H1 (cell line): ENCODE results near the gene TIFAB. TPM values are rescaled to one million over a fixed set of nuclear protein-coding genes. Genes with fewer than 3 reads are reported as not detected.

ENCODE experiments used
- E2F6 ChIP-seq: IDR thresholded peaks from 2 replicates; pipeline ENCODE4 v1.6.1; 2012; ENCODE audit warnings: inconsistent platforms
- EP300 ChIP-seq, 2 experiments: IDR thresholded peaks; 1 replicate in 1 of 2; 2 replicates in 1 of 2; pipeline ENCODE4 v1.6.1; 2011 to 2012; ENCODE audit warnings: low read depth in 2 of 2, low read length in 2 of 2, mild to moderate bottlenecking in 2 of 2, borderline replicate concordance in 1 of 2, inconsistent platforms in 1 of 2, moderate library complexity in 1 of 2
- PHF8 ChIP-seq: fragments of 200-600 bp; sonication (generic); conservative IDR thresholded peaks from 2 replicates; pipeline ENCODE4 v1.7.1; 2012; ENCODE audit warnings: low read depth, mild to moderate bottlenecking, inconsistent platforms, low read length, moderate library complexity
- SAP30 ChIP-seq: fragments of 300-600 bp; sonication (generic); IDR thresholded peaks from 2 replicates; pipeline ENCODE4 v1.7.1; 2012; ENCODE audit warnings: low read length, moderate library complexity, mild to moderate bottlenecking, inconsistent platforms; ENCODE audit not compliant: insufficient read depth, insufficient replicate concordance
- TAF1 ChIP-seq: IDR thresholded peaks from 2 replicates; pipeline ENCODE4 v1.6.1; 2011; ENCODE audit warnings: mild to moderate bottlenecking, low read depth, low read length
- polyA plus RNA-seq, 7 experiments: library from polyadenylated mRNA; depleted of rRNA in 3 of 7; stranded (reverse) in 5 of 7; unstranded in 2 of 7; fragments of >200 nt in 5 of 7; fragments of 200-250 nt in 2 of 7; gene quantifications; 1 replicate in 5 of 7; 2 replicates in 1 of 7; 4 replicates in 1 of 7; pipeline versions ENCODE4 v1.2.1 to v1.2.3, GENCODE V29; 2011 to 2013; ENCODE audit warnings: missing spikeins in 2 of 7, mixed read lengths in 2 of 7
- small RNA-seq: library from polyadenylated mRNA; stranded (forward); fragments of <200 nt; extraction: miRNeasy Mini kit (QIAGEN cat#:217004); gene quantifications from one replicate; pipeline ENCODE3, GENCODE V24; 2013; ENCODE audit not compliant: insufficient read depth
- total RNA-seq: library from RNA; stranded (reverse); fragmentation: NEBNext Ultra II Directional; extraction: Animal tissue kit (Norgen Biotek cat#: 25700); gene quantifications from 2 replicates; pipeline ENCODE4 v1.2.1, GENCODE V29; 2021

Gene TIFAB
- total and polyA plus RNA-seq, 2 of the 8 experiments (the other 6 are each of a cell fraction or from before 2014, with no cell fraction given): not detected

GRCh38 chr5:135398160-135398854 lies 53.8 kb downstream of the TIFAB start (continued):
- TF ChIP-seq SAP30: no peak
- no peak for TF ChIP-seq PHF8
- no peak for TF ChIP-seq E2F6
- TF ChIP-seq TAF1: no peak
- TF ChIP-seq EP300 (IDR thresholded peaks at IDR 0.05; ENCODE audit: borderline replicate concordance in 1 of 2, low read depth in 2 of 2, low read length in 2 of 2): no peak

Small RNAs within 50 kb of the gene (small RNA-seq; reads per million reads assigned to genes)
- not detected for gene DCANP1

Other genes starting within 250 kb of the TIFAB start
- gene MACROH2A1, start 53.1 kb downstream of the TIFAB start, total RNA-seq: 92.3 and 102 TPM in 2 replicates
- 55.1 and 60.0 TPM in 2 replicates for gene MACROH2A1, start 53.1 kb downstream of the TIFAB start, polyA plus RNA-seq (2011; rRNA removed)
- gene DCANP1, start 5.0 kb downstream of the TIFAB start, total RNA-seq: not detected in 2 replicates
- not detected in 2 replicates for gene DCANP1, start 5.0 kb downstream of the TIFAB start, polyA plus RNA-seq (2011; rRNA removed)
- not detected in 2 replicates for gene NEUROG1, start 83.6 kb upstream of the TIFAB start, total RNA-seq
- gene NEUROG1, start 83.6 kb upstream of the TIFAB start, polyA plus RNA-seq (2011; rRNA removed): not detected in 2 replicates
- gene CXCL14, start 126.6 kb upstream of the TIFAB start, total RNA-seq: 1.8 and 2.4 TPM in 2 replicates
- gene CXCL14, start 126.6 kb upstream of the TIFAB start, polyA plus RNA-seq (2011; rRNA removed): 1.2 and 1.5 TPM in 2 replicates